ENCODE data around the gene KRTAP10-6. TPM values are rescaled to one million over a fixed set of nuclear protein-coding genes. Genes with fewer than 3 reads are reported as not detected.

Gene KRTAP10-6
- total RNA-seq, 1 experiment from 2014 or later: not detected

DNA sequence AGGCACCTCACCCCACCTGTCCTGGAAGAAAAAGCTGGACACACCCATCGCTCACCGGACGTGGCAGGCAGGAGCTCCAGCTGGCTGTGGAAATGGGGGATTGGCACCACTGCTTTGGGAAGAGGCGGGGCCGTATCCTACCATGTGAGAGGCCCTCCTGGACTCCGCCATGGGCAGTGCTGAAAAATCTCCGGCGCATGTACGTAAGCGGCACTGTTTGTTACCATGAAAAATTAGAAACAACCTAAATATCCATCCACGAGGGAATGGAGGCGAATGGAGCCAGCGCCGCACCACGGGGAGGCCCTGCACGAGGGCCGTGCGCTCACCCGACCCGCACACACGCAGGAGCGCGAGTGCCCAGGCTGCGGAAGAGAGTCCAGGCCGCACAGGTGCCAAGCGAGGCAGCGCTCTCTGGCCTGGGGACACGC, 22.7 kb upstream of the KRTAP10-6 start:
- 0 out of 2 replicates have a peak, but pooled peaks cover 3% of the 10 kb centered on the region for H3K9me3 ChIP-seq (ENCODE audit: low read length)
- H4K20me1 ChIP-seq (ENCODE audit: low read length): no peaks in the 10 kb centered on the region
- BruUV-seq (replicated peaks): no TSS peak
- H3K9me2 ChIP-seq (replicated peaks; ENCODE audit: low read length): no peaks in the 10 kb centered on the region
- H3K79me2 ChIP-seq (ENCODE audit: low read length): no peaks in the 10 kb centered on the region
- no peaks in the 10 kb centered on the region for H3K36me3 ChIP-seq (ENCODE audit: low read depth, low read length)
- CTCF ChIA-PET: no interaction called here
- intact Hi-C loops (cut with micrococcal nuclease): no loop called here
- ATAC-seq: no peak
- H3K4me2 ChIP-seq (ENCODE audit: low read length): no peak overlapping the region
- no peak overlapping the region for H3K4me3 ChIP-seq (ENCODE audit: low read length)
- TF ChIP-seq EZH2 (IDR thresholded peaks at IDR 0.05; ENCODE audit: low read length, unreplicated experiment): no peak
- no peak for TF ChIP-seq EZH2phosphoT487 (IDR thresholded peaks at IDR 0.05; ENCODE audit: borderline replicate concordance, low read length)
- no peak for TF ChIP-seq CTCF (conservative IDR thresholded peaks at IDR 0.05; ENCODE audit: low read depth, low read length)
- no peak overlapping the region for H3K27ac ChIP-seq (ENCODE audit: low read length)
- H3K27me3 ChIP-seq (ENCODE audit: low read length): no peaks in the 10 kb centered on the region
- no peaks in the 10 kb centered on the region for H3K4me1 ChIP-seq (ENCODE audit: insufficient read depth, low read length)
- H3K9ac ChIP-seq (ENCODE audit: low read length): no peak overlapping the region
- no peak overlapping the region for H2AFZ ChIP-seq (ENCODE audit: low read length)
- no peak for DNase-seq
- POLR2A ChIA-PET (ENCODE audit: unreplicated experiment): no interaction called here
- no peaks in the 10 kb centered on the region for H3F3A ChIP-seq (ENCODE audit: low read length, unreplicated experiment)

GRCh38 chr21:44614161-44614631, 21.9 kb upstream of the KRTAP10-6 start:
- ATAC-seq (no peak), DNase-seq (no peak)
- Histone ChIP-seq H3K9ac (ENCODE audit: low read length) (no peak overlapping the region), H4K20me1 (ENCODE audit: low read length) (no peaks in the 10 kb centered on the region), H3K79me2 (ENCODE audit: low read length) (no peaks in the 10 kb centered on the region), H3K4me1 (ENCODE audit: insufficient read depth, low read length) (no peaks in the 10 kb centered on the region), H3K27me3 (ENCODE audit: low read length) (no peaks in the 10 kb centered on the region), H3K9me3 (ENCODE audit: low read length) (0 out of 2 replicates have a peak, but pooled peaks cover 3% of the 10 kb centered on the region), H3F3A (ENCODE audit: low read length, unreplicated experiment) (no peaks in the 10 kb centered on the region), H3K4me2 (ENCODE audit: low read length) (no peak overlapping the region), H3K4me3 (ENCODE audit: low read length) (no peak overlapping the region), H3K9me2 (replicated peaks; ENCODE audit: low read length) (no peaks in the 10 kb centered on the region), H3K36me3 (ENCODE audit: low read depth, low read length) (no peaks in the 10 kb centered on the region), H2AFZ (ENCODE audit: low read length) (no peak overlapping the region), H3K27ac (ENCODE audit: low read length) (no peak overlapping the region)
- no TSS peak for BruUV-seq (replicated peaks)
- TF ChIP-seq EZH2phosphoT487 (IDR thresholded peaks at IDR 0.05; ENCODE audit: borderline replicate concordance, low read length) (no peak), EZH2 (IDR thresholded peaks at IDR 0.05; ENCODE audit: low read length, unreplicated experiment) (no peak), CTCF (conservative IDR thresholded peaks at IDR 0.05; ENCODE audit: low read depth, low read length) (no peak)
- intact Hi-C loops (cut with micrococcal nuclease): no loop called here
- ChIA-PET CTCF (no interaction called here), POLR2A (ENCODE audit: unreplicated experiment) (no interaction called here)

DNA sequence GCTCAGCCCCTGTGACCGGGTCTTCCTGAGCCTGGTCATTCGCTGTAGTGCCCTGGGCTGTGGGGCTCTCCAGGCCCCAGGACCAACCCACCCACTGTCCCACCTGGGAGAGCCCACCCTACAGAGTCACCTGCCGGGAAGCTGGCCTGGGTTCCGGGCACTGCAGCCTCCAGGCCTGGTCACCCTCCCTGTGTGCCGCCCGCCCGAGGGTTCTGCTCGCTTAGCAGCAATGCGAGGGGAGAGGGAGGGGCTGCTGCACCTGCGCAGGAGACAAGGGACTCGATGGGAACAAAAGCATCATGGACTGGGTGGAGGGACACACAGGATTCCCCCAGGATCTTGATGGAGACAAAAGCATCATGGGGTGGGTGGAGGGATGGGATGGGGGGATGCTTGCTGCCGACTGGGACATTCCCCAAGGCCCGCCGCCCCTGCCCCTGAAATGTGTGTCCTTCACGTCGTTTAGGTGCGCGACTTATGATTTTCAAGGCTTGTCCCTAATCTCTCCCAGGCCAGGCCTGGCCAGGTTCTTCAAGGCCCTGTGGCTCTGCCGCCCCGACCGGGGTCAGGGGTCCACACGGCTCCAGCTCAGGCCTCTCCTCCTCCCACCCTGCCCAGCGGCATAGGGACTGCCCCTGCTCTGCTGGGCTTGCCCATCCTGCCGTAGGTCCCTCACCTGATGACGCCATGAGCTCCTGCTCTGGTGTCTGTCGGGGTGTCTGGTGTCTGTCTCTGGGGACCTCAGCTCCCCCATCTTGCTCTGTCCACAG, 21.3 kb upstream of the KRTAP10-6 start:
- H3K4me2 ChIP-seq (ENCODE audit: low read length): no peak overlapping the region
- intact Hi-C loops (cut with micrococcal nuclease): no loop called here
- H3K4me3 ChIP-seq (ENCODE audit: low read length): no peak overlapping the region
- ChIA-PET CTCF (no interaction called here), POLR2A (ENCODE audit: unreplicated experiment) (no interaction called here)
- H3F3A ChIP-seq (ENCODE audit: low read length, unreplicated experiment): no peaks in the 10 kb centered on the region
- H3K27me3 ChIP-seq (ENCODE audit: low read length): no peaks in the 10 kb centered on the region
- H3K9me2 ChIP-seq (replicated peaks; ENCODE audit: low read length): no peaks in the 10 kb centered on the region
- no peak overlapping the region for H3K9ac ChIP-seq (ENCODE audit: low read length)
- no peaks in the 10 kb centered on the region for H3K79me2 ChIP-seq (ENCODE audit: low read length)
- H2AFZ ChIP-seq (ENCODE audit: low read length): no peak overlapping the region
- H3K36me3 ChIP-seq (ENCODE audit: low read depth, low read length): no peaks in the 10 kb centered on the region
- no peak overlapping the region for H3K27ac ChIP-seq (ENCODE audit: low read length)
- DNase-seq (no peak), ATAC-seq (no peak)
- 0 out of 2 replicates have a peak, but pooled peaks cover 3% of the 10 kb centered on the region for H3K9me3 ChIP-seq (ENCODE audit: low read length)
- BruUV-seq (replicated peaks): no TSS peak
- TF ChIP-seq EZH2phosphoT487 (IDR thresholded peaks at IDR 0.05; ENCODE audit: borderline replicate concordance, low read length): no peak
- no peak for TF ChIP-seq CTCF (conservative IDR thresholded peaks at IDR 0.05; ENCODE audit: low read depth, low read length)
- TF ChIP-seq EZH2 (IDR thresholded peaks at IDR 0.05; ENCODE audit: low read length, unreplicated experiment): no peak
- H4K20me1 ChIP-seq (ENCODE audit: low read length): no peaks in the 10 kb centered on the region
- H3K4me1 ChIP-seq (ENCODE audit: insufficient read depth, low read length): no peaks in the 10 kb centered on the region

All from PC-3 (cell line).